ENCODE data around the gene RTKN.

DNA sequence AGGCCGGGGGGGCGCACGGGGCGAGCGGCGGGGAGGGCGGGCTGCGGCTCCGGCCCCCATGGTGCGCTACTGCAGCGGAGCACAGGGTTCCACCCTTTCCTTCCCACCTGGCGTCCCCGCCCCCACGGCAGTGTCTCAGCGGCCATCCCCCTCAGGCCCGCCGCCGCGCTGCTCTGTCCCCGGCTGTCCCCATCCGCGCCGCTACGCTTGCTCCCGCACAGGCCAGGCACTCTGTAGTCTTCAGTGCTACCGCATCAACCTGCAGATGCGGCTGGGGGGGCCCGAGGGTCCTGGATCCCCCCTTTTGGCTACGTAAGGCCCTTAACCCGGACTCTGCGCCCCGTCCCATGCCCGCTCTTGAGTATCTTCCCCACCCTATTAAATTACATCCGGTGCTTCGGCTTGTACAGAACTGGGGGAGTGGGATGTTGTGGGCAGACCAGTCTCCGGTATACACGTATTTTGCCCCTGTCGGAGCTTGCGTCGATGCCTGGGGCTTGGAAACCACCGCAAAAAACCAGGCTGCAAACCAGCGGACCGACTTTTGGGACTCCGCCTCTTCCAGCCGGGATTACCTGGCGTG is 15.9 kb upstream of the RTKN start:
- TF ChIP-seq SIN3A (IDR thresholded peaks at IDR 0.05; ENCODE audit: borderline replicate concordance, insufficient read depth, low read length) = 0 out of 2 replicates have a peak, but pooled peaks have one; percentile 11
- TF ChIP-seq, protein P1, sequence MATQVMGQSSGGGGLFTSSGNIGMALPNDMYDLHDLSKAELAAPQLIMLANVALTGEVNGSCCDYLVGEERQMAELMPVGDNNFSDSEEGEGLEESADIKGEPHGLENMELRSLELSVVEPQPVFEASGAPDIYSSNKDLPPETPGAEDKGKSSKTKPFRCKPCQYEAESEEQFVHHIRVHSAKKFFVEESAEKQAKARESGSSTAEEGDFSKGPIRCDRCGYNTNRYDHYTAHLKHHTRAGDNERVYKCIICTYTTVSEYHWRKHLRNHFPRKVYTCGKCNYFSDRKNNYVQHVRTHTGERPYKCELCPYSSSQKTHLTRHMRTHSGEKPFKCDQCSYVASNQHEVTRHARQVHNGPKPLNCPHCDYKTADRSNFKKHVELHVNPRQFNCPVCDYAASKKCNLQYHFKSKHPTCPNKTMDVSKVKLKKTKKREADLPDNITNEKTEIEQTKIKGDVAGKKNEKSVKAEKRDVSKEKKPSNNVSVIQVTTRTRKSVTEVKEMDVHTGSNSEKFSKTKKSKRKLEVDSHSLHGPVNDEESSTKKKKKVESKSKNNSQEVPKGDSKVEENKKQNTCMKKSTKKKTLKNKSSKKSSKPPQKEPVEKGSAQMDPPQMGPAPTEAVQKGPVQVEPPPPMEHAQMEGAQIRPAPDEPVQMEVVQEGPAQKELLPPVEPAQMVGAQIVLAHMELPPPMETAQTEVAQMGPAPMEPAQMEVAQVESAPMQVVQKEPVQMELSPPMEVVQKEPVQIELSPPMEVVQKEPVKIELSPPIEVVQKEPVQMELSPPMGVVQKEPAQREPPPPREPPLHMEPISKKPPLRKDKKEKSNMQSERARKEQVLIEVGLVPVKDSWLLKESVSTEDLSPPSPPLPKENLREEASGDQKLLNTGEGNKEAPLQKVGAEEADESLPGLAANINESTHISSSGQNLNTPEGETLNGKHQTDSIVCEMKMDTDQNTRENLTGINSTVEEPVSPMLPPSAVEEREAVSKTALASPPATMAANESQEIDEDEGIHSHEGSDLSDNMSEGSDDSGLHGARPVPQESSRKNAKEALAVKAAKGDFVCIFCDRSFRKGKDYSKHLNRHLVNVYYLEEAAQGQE (IDR thresholded peaks at IDR 0.05; ENCODE audit: insufficient read depth in 1 of 2, low read depth in 2 of 2, low read length in 2 of 2) = no peak

Data from PFSK-1 (cell line).